HG02759 (cell line): Measurements from ENCODE around the gene RHOF.

Experiments
- ATAC-seq: cut with Tn5 transposase; IDR thresholded peaks from one replicate; pipeline ENCODE4 v1.9.1; 2021; ENCODE audit warnings: mild to moderate bottlenecking, moderate library complexity; ENCODE audit not compliant: unreplicated experiment

Gene RHOF

DNA sequence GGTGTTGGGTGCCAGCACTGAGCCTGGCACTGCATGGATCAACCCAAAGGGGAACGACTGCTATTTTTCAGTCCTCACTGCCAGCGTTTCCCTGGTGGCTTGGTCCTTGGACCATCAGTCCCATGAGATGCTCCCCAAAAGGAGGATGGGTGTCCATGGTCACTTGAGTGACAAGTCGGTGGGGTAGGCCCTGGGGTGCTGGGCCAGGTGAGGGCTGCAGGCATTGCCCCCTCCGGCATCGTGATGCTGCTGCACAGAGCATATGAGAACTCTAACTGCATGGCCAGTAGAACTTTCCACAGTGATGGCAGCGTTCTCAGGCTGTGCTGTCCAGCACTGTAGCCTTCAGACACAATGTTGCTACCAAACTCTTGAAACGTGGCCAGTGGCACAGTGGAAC is 26.6 kb upstream of the RHOF start:
- ATAC-seq = no peak

DNA sequence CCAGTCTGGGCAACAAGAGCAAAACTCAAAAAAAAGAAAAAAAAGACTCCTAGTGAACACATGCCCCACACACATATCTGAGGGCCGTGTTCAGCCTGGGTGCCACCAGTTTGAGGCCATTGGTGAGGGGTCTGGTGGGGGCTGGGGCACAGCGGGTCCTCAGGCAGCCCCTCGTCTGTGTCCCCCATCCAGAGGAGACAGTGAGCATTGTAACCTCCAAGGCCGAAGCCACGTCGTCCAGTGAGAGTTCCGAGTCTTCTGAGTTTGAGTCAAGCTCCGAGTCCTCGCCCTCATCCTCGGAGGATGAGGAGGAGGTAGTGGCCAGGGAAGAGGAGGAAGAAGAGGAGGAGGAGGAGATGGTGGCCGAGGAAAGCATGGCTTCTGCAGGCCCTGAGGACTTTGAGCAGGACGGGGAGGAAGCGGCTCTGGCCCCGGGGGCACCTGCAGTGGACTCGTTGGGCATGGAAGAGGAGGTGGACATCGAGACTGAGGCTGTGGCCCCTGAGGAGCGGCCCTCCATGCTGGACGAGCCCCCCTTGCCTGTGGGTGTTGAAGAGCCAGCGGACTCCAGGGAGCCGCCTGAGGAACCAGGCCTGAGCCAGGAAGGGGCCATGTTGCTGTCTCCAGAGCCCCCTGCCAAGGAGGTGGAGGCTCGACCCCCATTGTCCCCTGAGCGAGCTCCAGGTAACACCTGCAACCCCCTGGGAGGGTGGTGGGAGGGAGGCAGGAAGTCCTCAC is 25.9 kb upstream of the RHOF start:
- no peak for ATAC-seq

DNA sequence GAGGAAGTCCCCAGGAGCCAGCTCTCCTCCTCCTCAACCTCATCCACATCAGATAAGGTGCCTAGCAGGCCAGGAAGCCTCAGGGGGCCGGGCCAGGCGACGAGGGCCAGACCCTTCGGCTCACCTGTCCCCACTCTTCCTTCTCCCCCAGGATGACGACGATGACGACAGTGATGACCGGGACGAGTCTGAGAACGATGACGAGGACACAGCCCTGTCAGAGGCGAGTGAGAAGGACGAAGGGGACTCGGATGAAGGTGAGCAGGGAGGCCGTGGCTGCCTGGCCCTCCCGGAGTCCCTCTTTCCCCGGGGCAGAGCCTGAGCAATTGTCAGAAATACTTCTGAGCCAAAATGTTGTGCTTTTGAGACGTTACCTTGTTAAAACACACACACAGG is 24.2 kb upstream of the RHOF start:
- ATAC-seq = no peak

DNA sequence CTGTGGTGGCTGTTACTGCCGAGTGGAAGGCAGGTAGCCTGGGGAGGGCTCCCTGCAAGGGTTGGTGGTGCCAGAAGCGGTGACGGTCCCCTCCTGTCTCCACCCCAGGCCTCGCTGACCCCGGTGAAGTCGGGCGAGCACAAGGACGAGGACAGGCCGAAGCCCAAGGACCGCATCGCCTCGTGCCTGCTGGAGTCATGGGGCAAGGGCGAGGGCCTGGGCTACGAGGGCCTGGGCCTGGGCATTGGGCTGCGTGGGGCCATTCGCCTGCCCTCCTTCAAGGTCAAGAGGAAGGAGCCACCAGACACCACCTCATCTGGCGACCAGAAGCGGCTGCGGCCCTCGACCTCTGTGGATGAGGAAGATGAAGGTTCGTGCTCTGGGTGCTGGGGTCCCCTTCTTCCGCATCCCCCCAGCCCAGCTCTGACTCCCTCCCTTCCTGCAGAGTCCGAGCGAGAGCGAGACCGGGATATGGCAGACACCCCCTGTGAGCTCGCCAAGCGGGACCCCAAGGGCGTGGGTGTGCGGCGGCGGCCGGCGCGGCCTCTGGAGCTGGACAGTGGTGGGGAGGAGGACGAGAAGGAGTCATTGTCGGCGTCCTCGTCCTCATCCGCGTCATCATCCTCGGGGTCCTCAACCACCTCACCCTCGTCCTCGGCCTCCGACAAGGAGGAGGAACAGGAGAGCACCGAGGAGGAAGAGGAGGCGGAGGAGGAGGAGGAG is 23.6 kb upstream of the RHOF start:
- ATAC-seq = no peak

DNA sequence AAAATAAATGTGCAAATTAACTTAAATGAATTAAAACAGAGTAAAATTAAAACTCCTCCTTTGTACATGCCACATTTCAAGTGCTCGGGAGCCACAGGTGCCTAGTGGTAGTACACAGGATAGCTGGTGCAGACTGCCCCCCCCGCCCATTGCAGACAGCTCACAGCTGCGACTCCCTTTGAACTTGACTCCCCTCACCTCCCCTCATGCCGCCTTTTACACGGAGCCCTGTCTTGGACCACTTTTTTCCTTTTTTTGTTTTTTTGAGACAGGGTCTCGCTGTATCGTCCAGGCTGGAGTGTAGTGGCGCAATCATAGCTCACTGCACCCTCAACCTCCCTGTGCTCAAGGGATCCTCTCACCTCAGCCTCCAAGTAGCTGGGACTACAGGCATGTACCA is 21.8 kb upstream of the RHOF start:
- ATAC-seq = no peak

DNA sequence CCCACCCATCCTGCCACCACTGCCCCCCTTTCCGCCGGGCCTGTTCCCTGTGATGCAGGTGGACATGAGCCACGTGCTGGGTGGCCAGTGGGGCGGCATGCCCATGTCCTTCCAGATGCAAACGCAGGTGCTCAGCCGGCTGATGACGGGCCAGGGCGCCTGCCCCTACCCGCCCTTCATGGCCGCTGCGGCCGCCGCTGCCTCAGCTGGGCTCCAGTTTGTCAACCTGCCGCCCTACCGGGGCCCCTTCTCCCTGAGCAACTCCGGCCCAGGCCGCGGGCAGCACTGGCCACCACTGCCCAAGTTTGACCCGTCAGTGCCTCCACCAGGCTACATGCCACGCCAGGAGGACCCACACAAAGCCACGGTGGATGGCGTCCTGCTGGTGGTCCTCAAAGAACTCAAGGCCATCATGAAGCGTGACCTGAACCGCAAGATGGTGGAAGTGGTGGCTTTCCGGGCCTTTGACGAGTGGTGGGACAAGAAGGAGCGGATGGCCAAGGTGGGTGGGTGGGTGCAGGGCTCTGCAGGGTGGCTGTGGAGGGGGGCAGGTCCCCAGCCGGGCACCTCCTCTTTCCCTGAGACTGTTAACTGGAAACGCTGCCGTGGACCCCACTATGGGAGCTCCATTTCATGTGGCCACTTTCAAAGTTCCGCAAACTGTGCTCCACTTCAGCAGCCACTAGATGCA is 21.1 kb upstream of the RHOF start:
- no peak for ATAC-seq

DNA sequence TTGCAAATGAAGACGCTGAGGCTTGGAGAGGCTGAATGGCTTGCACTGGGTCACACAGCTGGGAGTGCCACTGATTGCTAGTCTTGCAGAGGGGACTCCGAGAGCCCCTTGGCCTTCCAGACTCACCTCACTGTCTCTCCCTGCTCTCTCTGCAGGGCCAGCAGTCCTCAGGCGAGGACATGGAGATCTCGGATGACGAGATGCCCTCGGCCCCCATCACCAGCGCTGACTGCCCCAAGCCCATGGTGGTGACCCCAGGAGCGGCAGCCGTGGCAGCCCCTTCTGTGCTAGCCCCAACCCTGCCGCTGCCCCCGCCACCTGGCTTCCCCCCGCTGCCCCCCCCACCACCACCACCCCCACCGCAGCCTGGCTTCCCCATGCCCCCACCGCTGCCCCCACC is 20.5 kb upstream of the RHOF start:
- no peak for ATAC-seq

DNA sequence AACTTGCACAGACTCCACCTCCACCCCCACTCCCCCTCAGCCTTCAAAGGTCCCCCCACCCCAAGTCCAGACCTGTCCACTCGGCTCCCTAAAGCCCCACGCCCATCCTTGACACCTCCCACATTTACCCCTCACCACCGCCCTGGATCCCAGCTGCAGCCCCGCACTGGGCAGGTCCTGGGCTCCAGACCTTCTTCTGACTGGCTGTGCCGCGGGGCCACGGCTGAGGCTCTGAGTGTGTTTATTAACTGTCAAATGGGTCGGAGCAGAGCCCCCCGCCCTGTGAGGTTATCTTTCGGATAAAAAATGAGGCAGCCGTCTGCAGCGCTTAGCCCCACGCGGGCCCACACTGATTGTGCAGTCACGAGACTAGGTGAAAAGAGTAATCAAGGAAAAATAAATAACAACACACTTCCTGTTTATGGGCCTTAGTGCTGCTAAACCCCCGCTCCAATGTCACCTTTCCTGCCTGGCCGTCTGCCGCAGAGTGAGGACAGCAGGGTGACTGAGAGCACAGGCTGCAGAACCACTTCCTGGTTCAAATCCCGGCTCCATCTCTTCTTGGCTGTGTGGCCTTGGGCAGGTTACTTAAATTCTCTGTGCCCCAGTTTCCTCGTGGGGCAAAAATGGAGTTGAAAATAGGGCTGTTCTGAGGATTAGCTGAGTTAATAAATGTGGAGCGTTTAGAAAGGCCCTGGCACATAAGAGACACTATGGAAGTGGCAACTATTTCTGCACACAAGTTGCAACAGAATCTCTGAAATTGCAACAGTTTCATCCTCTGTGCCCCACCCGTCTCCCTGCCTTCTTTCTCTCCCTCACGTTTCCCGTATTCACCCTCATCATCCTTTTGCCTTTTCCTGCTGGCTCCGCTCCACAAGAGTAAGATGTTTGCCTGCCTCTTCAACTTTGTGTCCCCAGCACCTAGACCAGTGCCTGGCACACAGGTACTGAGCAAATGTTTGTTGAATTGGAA is 19.7 kb upstream of the RHOF start:
- ATAC-seq = no peak

DNA sequence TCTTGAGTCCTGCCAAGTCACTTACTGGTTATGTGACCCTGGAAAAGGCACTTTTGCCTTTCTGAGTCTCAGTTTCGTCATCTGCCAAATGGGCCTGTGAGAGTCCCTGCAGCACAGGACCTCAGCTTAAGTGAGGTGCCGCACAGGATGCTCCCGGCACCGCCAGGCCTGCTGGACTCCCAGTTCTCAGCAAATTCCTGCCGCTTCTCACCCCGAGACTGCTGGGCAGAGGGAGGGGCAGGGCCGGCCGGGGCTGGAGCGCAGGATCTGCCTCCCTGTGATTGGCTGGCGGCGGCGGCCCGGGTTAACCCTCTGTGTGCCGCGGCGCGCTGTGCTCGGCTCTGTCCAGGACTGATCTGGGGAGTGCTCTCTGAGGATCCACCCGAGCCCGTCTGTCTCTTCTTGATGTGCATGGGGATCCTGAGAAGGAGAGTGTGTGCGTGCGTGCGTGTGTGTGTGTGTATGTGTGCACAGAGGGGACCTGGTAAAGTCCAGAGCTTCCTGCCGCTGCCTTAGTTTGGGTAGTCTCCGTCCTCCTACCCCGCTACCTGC is 18.9 kb upstream of the RHOF start:
- ATAC-seq = peak; percentile 24

DNA sequence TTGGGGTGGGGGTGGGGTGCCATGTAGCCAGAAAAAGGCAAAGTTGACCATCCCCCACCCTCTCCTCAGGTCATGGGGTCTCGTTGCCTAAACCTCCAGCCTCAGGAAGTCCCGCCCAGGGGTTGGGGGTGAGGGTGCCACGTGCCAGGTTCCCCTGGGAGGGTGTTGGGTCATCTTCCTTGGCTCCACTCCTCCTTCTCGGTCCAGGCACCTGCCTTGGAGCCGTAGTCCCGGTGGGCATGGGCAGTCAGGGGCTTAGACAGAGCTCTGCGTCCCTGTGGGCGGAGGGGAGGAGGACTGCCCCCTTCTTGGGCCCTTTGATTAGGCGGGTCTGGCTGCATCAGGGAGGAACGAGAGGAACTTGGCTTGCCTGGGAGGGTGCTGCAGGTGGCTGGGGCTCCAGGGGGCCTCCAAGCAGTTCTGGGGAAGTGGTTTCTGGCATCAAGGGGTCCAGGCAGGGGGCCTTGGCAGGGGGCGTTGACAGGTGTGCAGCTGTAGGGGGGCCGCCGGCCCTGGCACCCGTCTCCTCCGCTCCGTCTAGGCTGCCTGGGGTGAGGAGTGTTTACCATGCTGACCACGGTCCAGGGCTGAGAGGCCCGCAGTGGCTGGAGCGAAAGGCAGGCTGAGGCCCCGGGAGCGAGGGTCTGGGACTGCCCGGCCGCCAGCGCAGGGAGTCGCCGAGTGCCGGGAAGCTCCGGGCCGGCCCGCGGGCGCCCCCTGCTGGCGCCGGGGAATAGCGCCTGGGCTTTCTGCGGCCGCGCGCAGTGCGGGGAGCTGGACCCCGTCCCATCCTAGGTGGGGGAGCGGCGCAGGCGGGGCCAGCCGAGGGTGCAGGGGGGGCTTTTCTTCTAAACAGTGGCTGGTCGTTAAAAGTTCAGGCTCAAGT is 18.2 kb upstream of the RHOF start:
- peak; percentile 79 for ATAC-seq

DNA sequence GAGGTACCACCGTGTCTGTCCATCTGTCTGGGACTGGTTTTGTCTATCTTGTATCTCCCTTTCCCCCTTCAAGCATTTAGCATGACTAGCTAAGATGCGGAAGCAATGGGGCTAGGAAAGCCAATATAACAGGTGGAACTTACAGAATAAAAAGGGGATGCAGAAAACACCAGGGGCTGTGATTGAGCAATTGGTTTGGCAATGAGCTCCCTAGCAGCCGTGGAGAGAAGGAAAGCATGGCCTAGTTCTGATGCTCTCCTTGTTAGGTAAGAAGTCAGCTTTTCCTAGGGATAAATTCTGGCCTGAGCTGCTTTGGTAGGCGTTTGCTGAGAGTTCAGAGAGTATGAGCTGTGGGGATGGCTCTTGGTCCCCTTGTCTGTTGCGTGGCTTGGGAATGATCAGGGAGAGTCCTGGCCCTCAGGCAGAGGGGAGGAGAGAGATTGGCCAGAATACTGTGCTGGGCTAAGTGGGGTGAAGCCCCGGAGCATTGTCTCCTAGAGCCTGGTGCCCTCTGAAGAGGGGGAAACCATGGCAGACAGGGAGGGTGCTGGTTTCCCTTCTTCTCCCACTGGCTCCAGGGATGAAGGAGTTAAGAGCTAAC is 17.4 kb upstream of the RHOF start:
- ATAC-seq = no peak

DNA sequence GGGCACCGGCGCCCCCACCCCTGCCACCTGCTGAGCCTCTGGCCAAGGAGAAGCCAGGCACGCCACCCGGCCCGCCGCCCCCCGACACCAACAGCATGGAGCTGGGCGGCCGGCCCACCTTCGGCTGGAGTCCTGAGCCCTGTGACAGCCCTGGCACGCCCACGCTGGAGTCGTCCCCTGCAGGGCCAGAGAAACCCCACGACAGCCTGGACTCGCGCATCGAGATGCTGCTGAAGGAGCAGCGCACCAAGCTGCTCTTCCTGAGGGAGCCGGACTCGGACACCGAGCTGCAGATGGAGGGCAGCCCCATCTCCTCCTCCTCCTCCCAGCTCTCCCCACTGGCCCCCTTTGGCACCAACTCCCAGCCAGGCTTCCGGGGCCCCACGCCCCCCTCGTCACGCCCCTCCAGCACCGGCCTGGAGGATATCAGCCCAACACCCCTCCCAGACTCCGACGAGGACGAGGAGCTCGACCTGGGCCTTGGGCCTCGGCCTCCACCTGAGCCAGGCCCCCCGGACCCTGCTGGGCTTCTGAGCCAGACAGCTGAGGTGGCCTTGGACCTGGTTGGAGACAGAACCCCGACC is 16.8 kb upstream of the RHOF start:
- ATAC-seq = no peak

DNA sequence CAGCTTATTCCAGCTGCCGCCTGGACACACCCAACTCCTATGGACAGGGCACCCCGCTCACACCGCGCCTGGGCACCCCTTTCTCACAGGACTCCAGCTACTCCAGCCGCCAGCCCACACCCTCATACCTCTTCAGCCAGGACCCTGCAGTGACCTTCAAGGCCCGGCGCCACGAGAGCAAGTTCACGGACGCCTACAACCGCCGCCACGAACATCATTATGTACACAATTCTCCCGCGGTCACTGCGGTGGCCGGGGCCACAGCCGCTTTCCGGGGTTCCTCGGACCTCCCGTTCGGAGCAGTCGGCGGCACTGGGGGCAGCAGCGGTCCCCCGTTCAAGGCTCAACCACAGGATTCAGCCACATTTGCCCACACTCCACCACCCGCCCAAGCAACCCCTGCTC is 16.2 kb upstream of the RHOF start:
- no peak for ATAC-seq

DNA sequence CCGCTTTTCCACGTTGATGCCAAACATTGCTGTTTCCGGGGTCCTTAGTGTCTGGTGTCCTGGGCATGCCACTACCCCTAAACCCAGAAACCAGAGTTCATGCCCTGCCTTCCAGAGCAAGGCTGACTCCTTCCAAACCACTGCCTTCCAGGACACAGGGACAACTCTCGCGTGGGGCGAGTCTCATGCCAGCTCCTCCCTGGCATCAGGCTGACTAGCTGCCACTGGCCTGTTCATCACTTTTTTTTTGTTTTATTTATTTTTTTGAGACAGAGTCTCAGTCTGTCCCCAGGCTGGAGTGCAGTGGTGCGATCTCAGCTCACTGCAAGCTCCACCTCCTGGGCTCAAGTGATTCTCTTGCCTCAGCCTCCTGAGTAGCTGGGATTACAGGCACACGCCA is 15.1 kb upstream of the RHOF start:
- no peak for ATAC-seq

DNA sequence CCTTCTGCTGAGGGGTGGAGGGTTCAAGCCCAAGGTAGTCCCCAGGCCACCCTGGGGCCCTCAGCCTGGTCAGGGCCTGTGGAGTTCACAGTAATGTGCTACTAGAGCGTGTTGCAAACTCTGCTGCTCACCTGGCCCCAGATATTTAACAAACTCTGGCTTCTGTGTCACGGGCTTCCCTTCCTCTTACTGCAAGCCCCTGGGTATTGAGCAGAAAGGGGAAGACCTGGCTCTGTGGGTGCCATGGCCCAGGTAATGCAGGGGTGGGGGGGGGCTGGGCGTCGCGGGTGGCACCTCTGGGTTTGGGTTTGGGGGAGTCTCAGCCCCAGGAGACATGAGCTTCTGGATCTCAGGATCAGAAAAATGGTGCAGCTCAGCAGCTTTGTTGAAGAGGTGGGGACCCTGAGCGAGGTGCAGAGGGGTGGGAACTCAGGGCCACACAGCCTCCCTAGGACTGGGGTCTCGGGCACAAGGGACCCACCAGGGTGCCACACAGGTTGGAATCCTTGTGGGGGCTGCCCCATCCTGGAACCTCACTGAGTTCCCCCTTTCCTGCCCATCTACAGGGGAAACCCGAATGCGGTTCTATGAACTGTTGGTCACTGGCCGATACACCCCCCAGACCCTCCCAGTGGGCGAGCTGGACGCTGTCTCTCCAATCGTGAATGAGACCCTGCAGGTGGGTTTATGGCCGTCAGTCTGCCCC is 14.3 kb upstream of the RHOF start:
- ATAC-seq = no peak

DNA sequence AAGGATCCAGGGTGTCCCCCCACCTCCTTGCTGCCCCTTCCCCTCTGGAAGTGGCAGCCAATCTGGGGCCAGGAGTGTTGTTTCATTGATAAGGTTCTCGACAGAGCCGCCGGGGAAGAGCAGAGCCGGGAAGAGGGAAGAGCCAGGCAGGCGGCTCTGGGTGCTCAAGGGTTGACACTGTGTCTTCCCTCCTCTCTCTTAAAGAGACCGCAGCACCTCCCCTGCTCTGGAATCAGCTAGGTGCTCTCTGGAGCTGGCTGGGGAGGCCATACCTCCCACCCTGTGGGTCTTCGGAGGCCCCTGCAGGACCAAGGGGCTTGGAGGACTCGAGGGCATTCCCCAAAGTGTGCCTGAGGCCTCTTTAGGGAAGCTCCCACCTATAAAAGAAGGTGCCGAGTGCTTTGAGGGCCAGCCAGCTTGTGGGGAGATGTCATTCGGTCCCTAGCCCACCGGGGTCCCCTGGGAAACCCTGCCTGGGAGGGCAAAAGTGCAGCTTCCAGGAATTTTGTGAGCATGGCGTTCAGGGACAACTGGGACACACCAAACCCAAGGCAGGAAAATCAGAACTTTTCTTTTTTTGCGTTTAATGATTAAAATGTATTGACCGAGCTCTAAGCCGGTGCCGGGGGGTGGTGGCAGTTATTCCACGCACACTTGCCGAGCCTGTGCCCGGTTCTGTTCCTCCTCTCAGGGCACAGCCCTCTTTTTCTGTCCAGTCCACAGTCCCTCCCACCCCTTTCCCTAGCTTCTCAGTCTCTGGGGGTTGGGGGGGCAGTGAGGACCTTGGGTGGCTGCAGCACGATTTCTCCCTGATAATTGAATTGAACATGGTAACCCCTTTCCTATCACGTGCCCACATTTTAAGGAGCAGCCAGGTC is 13.3 kb upstream of the RHOF start:
- ATAC-seq = no peak

DNA sequence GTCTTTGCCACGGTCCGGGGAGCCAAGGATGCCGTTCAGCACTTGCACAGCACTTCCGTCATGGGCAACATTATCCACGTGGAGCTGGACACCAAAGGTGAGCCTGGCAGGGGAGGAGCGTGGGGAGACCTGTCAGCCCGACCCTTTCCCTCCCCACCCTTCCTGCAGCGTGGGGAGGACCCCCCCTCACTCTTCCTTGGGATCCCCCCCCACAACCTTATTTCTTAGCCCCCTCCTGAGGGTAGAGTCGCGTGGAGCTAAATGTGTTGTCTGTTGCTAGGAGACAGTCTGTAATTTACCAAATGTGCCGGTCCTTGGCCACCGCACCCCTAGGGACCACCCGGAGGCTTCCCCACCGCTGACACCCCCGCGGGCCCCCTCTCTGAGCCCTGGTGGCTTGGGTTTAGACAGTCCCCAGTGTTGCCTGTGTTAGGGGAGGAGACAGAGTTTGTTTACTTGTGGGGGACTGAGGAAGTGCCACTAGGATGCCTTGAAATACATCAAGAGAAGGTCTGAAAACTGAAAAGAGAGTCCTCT is 12.6 kb upstream of the RHOF start:
- no peak for ATAC-seq
